Trophoblast cell (in vitro differentiated cells and primary cell): ENCODE data around the gene ABHD16B.

ENCODE experiments used
- DNase-seq, 2 donors: peaks; one replicate each; pipeline ENCODE4 v3.0.0-alpha.2; 2016
- H2AFZ ChIP-seq: 2 replicates; pipeline ENCODE4 v1.6.1; 2013; ENCODE audit warnings: low read length, moderate library complexity, mild to moderate bottlenecking; ENCODE audit not compliant: insufficient read depth, poor library complexity
- H2AK5ac ChIP-seq: 2 replicates; pipeline ENCODE4 v1.6.1; 2013; ENCODE audit warnings: mild to moderate bottlenecking, low read length
- H2BK120ac ChIP-seq: 2 replicates; pipeline ENCODE4 v1.6.1; 2013; ENCODE audit warnings: low read length, mild to moderate bottlenecking, moderate library complexity; ENCODE audit not compliant: insufficient read depth, poor library complexity
- H2BK12ac ChIP-seq: 2 replicates; pipeline ENCODE4 v1.6.1; 2013; ENCODE audit warnings: mild to moderate bottlenecking, low read length, moderate library complexity
- H2BK5ac ChIP-seq: 2 replicates; pipeline ENCODE4 v1.6.1; 2013; ENCODE audit warnings: low read length, low read depth, moderate library complexity, mild to moderate bottlenecking; ENCODE audit not compliant: poor library complexity
- H3K14ac ChIP-seq: 2 replicates; pipeline ENCODE4 v1.6.1; 2013; ENCODE audit warnings: mild to moderate bottlenecking, low read length
- H3K18ac ChIP-seq: 2 replicates; pipeline ENCODE4 v1.6.1; 2013; ENCODE audit warnings: mild to moderate bottlenecking, low read length
- H3K23ac ChIP-seq: 2 replicates; pipeline ENCODE4 v1.6.1; 2013; ENCODE audit warnings: low read length
- H3K27ac ChIP-seq: 2 replicates; pipeline ENCODE4 v1.5.1; 2013; ENCODE audit warnings: low read depth, mild to moderate bottlenecking, inconsistent platforms, low read length, moderate library complexity
- H3K27me3 ChIP-seq: 2 replicates; pipeline ENCODE4 v1.6.1; 2013; ENCODE audit warnings: inconsistent platforms, mild to moderate bottlenecking, low read length, moderate library complexity; ENCODE audit not compliant: insufficient read depth
- H3K36me3 ChIP-seq, 2 experiments: 1 replicate in 1 of 2; 2 replicates in 1 of 2; pipeline ENCODE4 v1.6.1; 2013; ENCODE audit warnings: low read length in 2 of 2, mild to moderate bottlenecking in 2 of 2, moderate library complexity in 1 of 2; ENCODE audit not compliant: insufficient read depth in 2 of 2, control insufficient read depth in 1 of 2
- H3K4ac ChIP-seq: 2 replicates; pipeline ENCODE4 v1.6.1; 2013; ENCODE audit warnings: low read depth, mild to moderate bottlenecking, low read length, moderate library complexity
- H3K4me1 ChIP-seq, 2 experiments: 1 replicate in 1 of 2; 2 replicates in 1 of 2; pipeline ENCODE4 v1.6.1; 2013; ENCODE audit warnings: low read length in 2 of 2, mild to moderate bottlenecking in 2 of 2, moderate library complexity in 1 of 2; ENCODE audit not compliant: insufficient read depth in 2 of 2, control insufficient read depth in 1 of 2
- H3K4me2 ChIP-seq: 2 replicates; pipeline ENCODE4 v1.6.1; 2013; ENCODE audit warnings: inconsistent platforms, mild to moderate bottlenecking, low read length, moderate library complexity
- H3K4me3 ChIP-seq: 2 replicates; pipeline ENCODE4 v1.5.1; 2013; ENCODE audit warnings: mild to moderate bottlenecking, low read depth, low read length, inconsistent platforms
- H3K79me1 ChIP-seq: one replicate; pipeline ENCODE4 v1.6.1; 2013; ENCODE audit warnings: low read length
- H3K79me2 ChIP-seq: 2 replicates; pipeline ENCODE4 v1.6.1; 2013; ENCODE audit warnings: low read length, mild to moderate bottlenecking; ENCODE audit not compliant: control insufficient read depth, insufficient read depth, poor library complexity
- H3K9ac ChIP-seq: 2 replicates; pipeline ENCODE4 v1.6.1; 2013; ENCODE audit warnings: mild to moderate bottlenecking, low read length
- H3K9me3 ChIP-seq: 2 replicates; pipeline ENCODE4 v1.6.1; 2013; ENCODE audit warnings: low read depth, mild to moderate bottlenecking, control low read depth, inconsistent platforms, low read length; ENCODE audit not compliant: insufficient read depth
- H4K12ac ChIP-seq: 2 replicates; pipeline ENCODE4 v1.6.1; 2013; ENCODE audit warnings: low read depth, mild to moderate bottlenecking, low read length, moderate library complexity
- H4K8ac ChIP-seq: 2 replicates; pipeline ENCODE4 v1.6.1; 2013; ENCODE audit warnings: low read depth, mild to moderate bottlenecking, low read length, moderate library complexity
- H4K91ac ChIP-seq: one replicate; pipeline ENCODE4 v1.6.1; 2013; ENCODE audit warnings: low read depth, mild to moderate bottlenecking, low read length, moderate library complexity
- WGBS: extraction: QIAGEN DNeasy Blood & Tissue Kit; methylation state at CpG from one replicate; pipeline ENCODE4 v1.1.7; 2013; ENCODE audit warnings: missing lambda C conversion rate; ENCODE audit not compliant: insufficient read length, insufficient coverage; ENCODE audit errors: extremely low coverage; 5-methylcytosine and 5-hydroxymethylcytosine counted together

ABHD16B gene

GRCh38 chr20:63829603-63829944 is 31.7 kb upstream of the ABHD16B start:
- peaks cover 5% of the 10 kb centered on the region for H3K27me3 ChIP-seq
- peaks cover 21 to 27% of the 10 kb centered on the region in 2 experiments for H3K4me1 ChIP-seq
- WGBS: no CpG with 5 or more reads among the region's 10 CpGs
- no peak for DNase-seq
- H2AK5ac ChIP-seq: no peak overlapping the region
- peak overlapping the region; percentile 75 for H3K4me2 ChIP-seq
- peaks cover 16% of the 10 kb centered on the region for H3K79me1 ChIP-seq
- H2BK120ac ChIP-seq: no peak overlapping the region
- no peak overlapping the region for H3K4ac ChIP-seq
- H3K79me2 ChIP-seq: peaks cover 8% of the 10 kb centered on the region
- no peak overlapping the region for H3K14ac ChIP-seq
- no peak overlapping the region for H2BK12ac ChIP-seq
- H3K18ac ChIP-seq: no peak overlapping the region
- no peak overlapping the region for H3K27ac ChIP-seq
- no peak overlapping the region for H4K91ac ChIP-seq
- H2AFZ ChIP-seq: no peak overlapping the region
- H3K36me3 ChIP-seq: no peaks in the 10 kb centered on the region
- H3K9me3 ChIP-seq: no peaks in the 10 kb centered on the region
- H4K8ac ChIP-seq: no peak overlapping the region
- no peak overlapping the region for H3K9ac ChIP-seq
- H4K12ac ChIP-seq: no peak overlapping the region
- H2BK5ac ChIP-seq: no peak overlapping the region
- no peak overlapping the region for H3K4me3 ChIP-seq
- no peak overlapping the region for H3K23ac ChIP-seq

GRCh38 chr20:63829945-63830835 is 31.1 kb upstream of the ABHD16B start:
- H3K14ac ChIP-seq: no peak overlapping the region
- H3K27me3 ChIP-seq: peaks cover 5% of the 10 kb centered on the region
- H3K4ac ChIP-seq: no peak overlapping the region
- no peak overlapping the region for H3K23ac ChIP-seq
- peak overlapping the region; percentile 18 for H3K9ac ChIP-seq
- H2AFZ ChIP-seq: no peak overlapping the region
- H3K9me3 ChIP-seq: no peaks in the 10 kb centered on the region
- no peak overlapping the region for H3K27ac ChIP-seq
- no peaks in the 10 kb centered on the region for H3K36me3 ChIP-seq
- peak overlapping the region; percentile 75 for H3K4me3 ChIP-seq
- H4K8ac ChIP-seq: no peak overlapping the region
- peaks cover 25 to 29% of the 10 kb centered on the region in 2 experiments for H3K4me1 ChIP-seq
- H2AK5ac ChIP-seq: no peak overlapping the region
- no peak overlapping the region for H4K12ac ChIP-seq
- no peak overlapping the region for H3K18ac ChIP-seq
- peak in 1 of 2 donors; percentile 44 for DNase-seq
- H3K4me2 ChIP-seq: peak overlapping the region; percentile 75
- H3K79me1 ChIP-seq: peaks cover 17% of the 10 kb centered on the region
- H2BK120ac ChIP-seq: peak overlapping the region; percentile 12
- peak overlapping the region; percentile 68 for H4K91ac ChIP-seq
- H3K79me2 ChIP-seq: peaks cover 8% of the 10 kb centered on the region
- H2BK5ac ChIP-seq: no peak overlapping the region
- WGBS: no CpG with 5 or more reads among the region's 99 CpGs
- no peak overlapping the region for H2BK12ac ChIP-seq

- H4K91ac ChIP-seq: peak within 1 kb of the TSS; percentile 92
- H3K23ac ChIP-seq: no peak within 1 kb of the TSS
- peaks cover 8% of the 10 kb centered on the region for H3K79me2 ChIP-seq
- H2AFZ ChIP-seq: peak within 1 kb of the TSS; percentile 94
- H3K9ac ChIP-seq: peak within 1 kb of the TSS; percentile 57
- H2BK5ac ChIP-seq: peak within 1 kb of the TSS; percentile 53
- H3K4me1 ChIP-seq: peaks cover 30 to 35% of the 10 kb centered on the region in 2 experiments
- peak within 1 kb of the TSS; percentile 97 for H3K4me2 ChIP-seq
- peak within 1 kb of the TSS; percentile 81 for H4K12ac ChIP-seq
- peak within 1 kb of the TSS; percentile 63 for H3K4ac ChIP-seq
- no peaks in the 10 kb centered on the region for H3K36me3 ChIP-seq
- peak within 1 kb of the TSS; percentile 70 for H2BK120ac ChIP-seq
- H3K18ac ChIP-seq: peak within 1 kb of the TSS; percentile 92
- no CpG with 5 or more reads among the region's 147 CpGs for WGBS
- peak within 1 kb of the TSS; percentile 80 for H3K4me3 ChIP-seq
- H2AK5ac ChIP-seq: peak within 1 kb of the TSS; percentile 71
- H3K9me3 ChIP-seq: no peaks in the 10 kb centered on the region
- H3K14ac ChIP-seq: peak within 1 kb of the TSS; percentile 84
- DNase-seq: peak in 1 of 2 donors; percentile 63
- peak within 1 kb of the TSS; percentile 90 for H4K8ac ChIP-seq
- peaks cover 21% of the 10 kb centered on the region for H3K79me1 ChIP-seq
- peak within 1 kb of the TSS; percentile 50 for H3K27ac ChIP-seq
- peak within 1 kb of the TSS; percentile 53 for H2BK12ac ChIP-seq
- H3K27me3 ChIP-seq: peaks cover 5% of the 10 kb centered on the region
These were observed 30.3 kb upstream of the ABHD16B start, which contains the start of gene ZBTB46 for GRCh38 chr20:63830841-63831588. Gene ZBTB46 (minus strand): TSS chr20:63831264. CDS start chr20:63790757, 40,507 bp downstream.

GRCh38 chr20:63831646-63831992 is 29.7 kb upstream of the ABHD16B start:
- H3K4me3 ChIP-seq: peak overlapping the region; percentile 80
- H3K23ac ChIP-seq: no peak overlapping the region
- H2BK120ac ChIP-seq: peak overlapping the region; percentile 70
- H3K9me3 ChIP-seq: no peaks in the 10 kb centered on the region
- peaks cover 5% of the 10 kb centered on the region for H3K27me3 ChIP-seq
- DNase-seq: no peak
- peaks cover 21% of the 10 kb centered on the region for H3K79me1 ChIP-seq
- H3K27ac ChIP-seq: peak overlapping the region; percentile 50
- H3K14ac ChIP-seq: peak overlapping the region; percentile 84
- H3K4me2 ChIP-seq: peak overlapping the region; percentile 97
- peak overlapping the region; percentile 81 for H4K12ac ChIP-seq
- H2AFZ ChIP-seq: peak overlapping the region; percentile 94
- peak overlapping the region; percentile 92 for H4K91ac ChIP-seq
- H2BK5ac ChIP-seq: peak overlapping the region; percentile 53
- H3K4ac ChIP-seq: peak overlapping the region; percentile 63
- WGBS: no CpG with 5 or more reads among the region's 55 CpGs
- H2AK5ac ChIP-seq: peak overlapping the region; percentile 71
- peak overlapping the region; percentile 92 for H3K18ac ChIP-seq
- peaks cover 8% of the 10 kb centered on the region for H3K79me2 ChIP-seq
- peaks cover 30 to 35% of the 10 kb centered on the region in 2 experiments for H3K4me1 ChIP-seq
- peak overlapping the region; percentile 50 for H3K9ac ChIP-seq
- H3K36me3 ChIP-seq: no peaks in the 10 kb centered on the region
- H2BK12ac ChIP-seq: peak overlapping the region; percentile 53
- H4K8ac ChIP-seq: peak overlapping the region; percentile 90
